Embryonic facial prominence (tissue), 1 donor: ENCODE measurements around the gene MAP3K4.

ENCODE experiments used
- DNase-seq: peaks from one replicate; pipeline ENCODE4 v3.0.0-alpha.2; 2016; ENCODE audit errors: extremely low spot score

MAP3K4 gene

GRCh38 chr6:161035182-161035980 is 43.8 kb downstream of the MAP3K4 start:
- no peak for DNase-seq

- no peak for DNase-seq
Observed at GRCh38 chr6:161035981-161036263, 44.4 kb downstream of the MAP3K4 start.

GRCh38 chr6:161037873-161038228 is 46.3 kb downstream of the MAP3K4 start:
- DNase-seq, result no peak

- DNase-seq, result no peak
Observed at GRCh38 chr6:161038229-161039031, 46.9 kb downstream of the MAP3K4 start.

GRCh38 chr6:161041274-161041673 is 49.7 kb downstream of the MAP3K4 start:
- no peak for DNase-seq

GRCh38 chr6:161044335-161044734 is 52.8 kb downstream of the MAP3K4 start:
- no peak for DNase-seq

- peak; percentile 41 for DNase-seq
Observed at GRCh38 chr6:161048641-161049040, 57.1 kb downstream of the MAP3K4 start.

- no peak for DNase-seq
Observed at GRCh38 chr6:161050134-161050765, 58.7 kb downstream of the MAP3K4 start.

GRCh38 chr6:161053103-161053502 is 61.5 kb downstream of the MAP3K4 start:
- DNase-seq, result no peak

- no peak for DNase-seq
Observed at GRCh38 chr6:161054876-161055275, 63.3 kb downstream of the MAP3K4 start.

- no peak for DNase-seq
Observed at GRCh38 chr6:161056451-161056850, 64.9 kb downstream of the MAP3K4 start.

GRCh38 chr6:161057103-161058091 is 65.8 kb downstream of the MAP3K4 start:
- DNase-seq, result no peak

GRCh38 chr6:161058741-161059140 is 67.2 kb downstream of the MAP3K4 start:
- no peak for DNase-seq

- no peak for DNase-seq
Observed at GRCh38 chr6:161061576-161061975, 70.0 kb downstream of the MAP3K4 start.

- DNase-seq, result no peak
Observed at GRCh38 chr6:161064915-161065314, 73.3 kb downstream of the MAP3K4 start.

GRCh38 chr6:161066511-161066910 is 74.9 kb downstream of the MAP3K4 start:
- no peak for DNase-seq

- no peak for DNase-seq
Observed at GRCh38 chr6:161067749-161068148, 76.2 kb downstream of the MAP3K4 start.

GRCh38 chr6:161068321-161068741 is 76.8 kb downstream of the MAP3K4 start:
- no peak for DNase-seq

GRCh38 chr6:161073930-161074329 is 82.4 kb downstream of the MAP3K4 start:
- DNase-seq, result no peak

GRCh38 chr6:161074496-161075121 is 83.0 kb downstream of the MAP3K4 start:
- DNase-seq, result no peak

- DNase-seq, result no peak
Observed at GRCh38 chr6:161076181-161076677, 84.7 kb downstream of the MAP3K4 start.
